A673 (cell line): ENCODE results near the gene THG1L.

Source experiments
- EZH2 ChIP-seq: fragments of 200-600 bp; sonication (generic); IDR thresholded peaks from 2 replicates; pipeline ENCODE4 v1.6.1; 2017; ENCODE audit warnings: borderline replicate concordance, low read depth, mild to moderate bottlenecking, mixed read lengths, antibody characterized with exemption, low read length; ENCODE audit not compliant: poor library complexity, severe bottlenecking
- TF ChIP-seq, protein P1 (sequence below): fragments of 300-800, 200-600 bp; sonication (generic); conservative IDR thresholded peaks from 2 replicates; pipeline ENCODE4 v1.5.1; 2017; ENCODE audit warnings: low read depth, mild to moderate bottlenecking, antibody characterized with exemption, low read length, moderate library complexity, mixed read lengths

DNA sequence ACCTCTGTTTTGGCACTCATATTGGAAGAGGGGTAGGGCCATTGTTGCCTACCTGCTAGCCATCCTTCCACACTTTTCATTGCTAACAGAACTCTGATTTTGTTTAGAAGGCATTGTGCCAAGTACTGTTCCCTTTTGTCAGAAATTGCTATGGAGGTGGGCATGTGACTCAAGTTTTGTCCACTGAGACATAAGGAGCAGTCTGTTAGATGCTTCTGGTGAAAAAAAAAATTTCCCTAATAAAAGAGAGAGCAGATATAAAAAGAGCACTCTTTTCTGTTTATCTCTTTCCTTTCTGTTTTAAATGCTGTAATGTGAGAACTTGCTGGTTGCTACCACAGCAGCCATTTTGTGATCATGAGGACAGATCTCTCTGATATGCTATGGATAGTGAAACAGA is 21.9 kb upstream of the THG1L start:
- TF ChIP-seq, protein P1, sequence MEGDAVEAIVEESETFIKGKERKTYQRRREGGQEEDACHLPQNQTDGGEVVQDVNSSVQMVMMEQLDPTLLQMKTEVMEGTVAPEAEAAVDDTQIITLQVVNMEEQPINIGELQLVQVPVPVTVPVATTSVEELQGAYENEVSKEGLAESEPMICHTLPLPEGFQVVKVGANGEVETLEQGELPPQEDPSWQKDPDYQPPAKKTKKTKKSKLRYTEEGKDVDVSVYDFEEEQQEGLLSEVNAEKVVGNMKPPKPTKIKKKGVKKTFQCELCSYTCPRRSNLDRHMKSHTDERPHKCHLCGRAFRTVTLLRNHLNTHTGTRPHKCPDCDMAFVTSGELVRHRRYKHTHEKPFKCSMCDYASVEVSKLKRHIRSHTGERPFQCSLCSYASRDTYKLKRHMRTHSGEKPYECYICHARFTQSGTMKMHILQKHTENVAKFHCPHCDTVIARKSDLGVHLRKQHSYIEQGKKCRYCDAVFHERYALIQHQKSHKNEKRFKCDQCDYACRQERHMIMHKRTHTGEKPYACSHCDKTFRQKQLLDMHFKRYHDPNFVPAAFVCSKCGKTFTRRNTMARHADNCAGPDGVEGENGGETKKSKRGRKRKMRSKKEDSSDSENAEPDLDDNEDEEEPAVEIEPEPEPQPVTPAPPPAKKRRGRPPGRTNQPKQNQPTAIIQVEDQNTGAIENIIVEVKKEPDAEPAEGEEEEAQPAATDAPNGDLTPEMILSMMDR = no peak
- no peak for TF ChIP-seq EZH2
